GM12875 (cell line): ENCODE results near the gene OR4E2.
"Not testable (repeated sequence)": the region's sequence is repeated elsewhere in the genome, so short reads cannot be mapped to it uniquely, and the experiment has no call there.

Source experiments
- H3K4me3 ChIP-seq: one replicate; pipeline ENCODE4 v1.5.1; 2011; ENCODE audit warnings: low read depth, low read length, control low read depth
- CTCF ChIP-seq: IDR thresholded peaks from 2 replicates; pipeline ENCODE4 v1.5.1; 2011; ENCODE audit warnings: low read depth, mild to moderate bottlenecking, control low read depth, inconsistent platforms, low read length, moderate library complexity, borderline replicate concordance; ENCODE audit not compliant: insufficient read depth

The OR4E2 gene

DNA sequence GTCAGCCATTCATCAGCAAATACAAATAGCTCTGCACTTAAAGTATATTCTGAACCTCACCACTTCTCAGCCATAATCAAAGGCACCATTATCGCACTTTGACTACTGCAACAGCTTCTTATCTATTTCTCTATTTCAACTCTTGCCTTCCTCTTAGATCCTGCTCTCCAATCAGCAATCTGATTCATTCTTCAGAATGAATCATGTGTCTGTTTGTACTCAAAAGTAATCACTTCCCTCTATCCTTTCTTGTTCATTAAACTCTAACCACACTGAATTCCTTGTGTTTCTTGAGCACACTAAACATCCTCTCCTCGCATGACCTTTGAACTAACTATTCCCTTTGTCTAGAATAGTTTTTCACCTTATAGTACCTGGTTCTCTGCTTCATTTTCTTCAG lies 32.8 kb downstream of the OR4E2 start:
- H3K4me3 ChIP-seq: no peak overlapping the region
- TF ChIP-seq CTCF: no peak

DNA sequence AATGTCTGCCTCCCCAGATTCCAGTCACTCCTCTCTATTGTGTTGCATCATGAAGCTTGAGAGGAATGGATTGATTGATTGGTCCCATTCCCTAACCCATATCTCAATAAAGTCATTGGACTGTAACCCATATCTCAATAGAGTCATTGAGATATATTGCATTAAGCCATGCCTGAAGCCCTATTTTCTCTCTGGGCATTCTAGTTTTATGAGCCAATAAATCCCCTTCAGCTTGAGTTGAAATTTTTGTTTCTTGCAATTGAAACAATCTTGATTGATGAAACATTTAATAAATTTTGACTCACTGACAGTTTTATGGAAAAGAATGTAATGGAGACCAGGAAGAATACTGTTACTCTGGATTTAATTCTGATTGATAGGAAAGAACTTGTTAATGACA lies 40.8 kb downstream of the OR4E2 start:
- TF ChIP-seq CTCF: no peak
- H3K4me3 ChIP-seq: no peak overlapping the region

GRCh38 chr14:21697662-21698061 lies 44.0 kb downstream of the OR4E2 start:
- not testable (repeated sequence) for H3K4me3 ChIP-seq

GRCh38 chr14:21698538-21698937 lies 44.9 kb downstream of the OR4E2 start:
- not testable (repeated sequence) for H3K4me3 ChIP-seq

DNA sequence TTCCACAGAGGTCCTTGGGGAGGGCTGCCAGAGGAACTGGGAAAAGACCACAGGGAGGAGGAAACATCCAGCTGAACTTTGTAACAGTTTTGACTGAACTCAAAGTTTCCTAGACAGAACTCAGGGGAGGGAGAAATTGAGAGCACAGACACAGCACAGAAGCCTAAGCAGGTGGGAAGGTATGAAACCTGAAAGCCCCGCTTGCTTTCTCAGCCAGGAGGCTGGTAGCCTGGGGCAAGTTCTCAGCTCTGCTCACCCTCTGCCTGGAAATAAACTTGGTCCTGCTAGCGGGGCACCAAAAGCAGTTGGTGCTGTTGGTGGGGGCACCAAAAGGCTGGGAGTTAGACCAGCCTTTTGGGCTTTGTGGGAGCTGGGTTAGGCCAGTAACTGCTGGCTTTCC lies 45.9 kb downstream of the OR4E2 start:
- TF ChIP-seq CTCF: no peak
- no peak overlapping the region for H3K4me3 ChIP-seq

DNA sequence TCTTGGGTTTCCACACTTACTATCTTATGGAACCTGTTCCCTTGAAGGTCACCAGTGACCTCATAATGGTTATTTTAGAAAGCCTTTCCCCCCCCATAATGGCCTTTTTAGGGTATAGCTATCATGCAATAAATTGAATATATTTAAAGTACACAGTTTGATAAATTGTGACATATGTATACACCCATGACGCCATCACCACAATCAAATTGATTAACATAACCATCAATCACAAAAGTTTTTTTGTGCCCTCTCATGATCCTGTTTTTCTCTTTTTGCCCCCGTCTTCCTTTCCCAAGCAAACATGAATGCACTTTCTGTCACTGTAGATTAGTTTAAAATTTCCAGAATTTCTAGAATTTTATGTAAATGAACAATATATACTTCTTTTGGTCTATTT lies 48.7 kb downstream of the OR4E2 start:
- H3K4me3 ChIP-seq: no peak overlapping the region
- TF ChIP-seq CTCF: no peak

GRCh38 chr14:21703357-21704326 lies 50.0 kb downstream of the OR4E2 start:
- H3K4me3 ChIP-seq: no peak overlapping the region
- no peak for TF ChIP-seq CTCF

GRCh38 chr14:21704338-21704737 lies 50.7 kb downstream of the OR4E2 start:
- H3K4me3 ChIP-seq: no peak overlapping the region

More at GRCh38 chr14:21704338-21704737, 50.7 kb downstream of the OR4E2 start:
- TF ChIP-seq CTCF: no peak
